ENCODE data around the gene PTPN21.

PTPN21 gene

DNA sequence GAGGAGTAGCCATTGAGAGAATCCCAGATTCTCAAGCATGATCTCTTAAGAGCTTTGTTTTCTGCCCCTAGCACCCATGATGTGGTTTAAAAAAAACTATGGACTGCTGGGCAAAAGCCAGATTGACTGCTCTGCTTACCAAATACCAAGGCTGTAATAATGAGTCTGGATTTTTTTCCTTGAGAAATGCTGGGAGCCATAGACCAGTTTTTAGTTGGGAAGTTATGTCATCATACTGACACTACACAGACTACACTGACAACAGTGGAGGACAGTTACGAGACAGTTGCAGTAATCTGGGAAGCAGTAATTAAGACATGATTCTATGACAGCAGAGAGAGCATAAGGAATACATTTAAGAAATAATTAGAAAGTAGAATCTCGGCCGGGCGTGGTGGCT is 133.5 kb downstream of the PTPN21 start:
- DNase-seq, result no peak
- no peak overlapping the region for H3K4me3 ChIP-seq (ENCODE audit: low read depth, low read length)
- TF ChIP-seq, protein P1, sequence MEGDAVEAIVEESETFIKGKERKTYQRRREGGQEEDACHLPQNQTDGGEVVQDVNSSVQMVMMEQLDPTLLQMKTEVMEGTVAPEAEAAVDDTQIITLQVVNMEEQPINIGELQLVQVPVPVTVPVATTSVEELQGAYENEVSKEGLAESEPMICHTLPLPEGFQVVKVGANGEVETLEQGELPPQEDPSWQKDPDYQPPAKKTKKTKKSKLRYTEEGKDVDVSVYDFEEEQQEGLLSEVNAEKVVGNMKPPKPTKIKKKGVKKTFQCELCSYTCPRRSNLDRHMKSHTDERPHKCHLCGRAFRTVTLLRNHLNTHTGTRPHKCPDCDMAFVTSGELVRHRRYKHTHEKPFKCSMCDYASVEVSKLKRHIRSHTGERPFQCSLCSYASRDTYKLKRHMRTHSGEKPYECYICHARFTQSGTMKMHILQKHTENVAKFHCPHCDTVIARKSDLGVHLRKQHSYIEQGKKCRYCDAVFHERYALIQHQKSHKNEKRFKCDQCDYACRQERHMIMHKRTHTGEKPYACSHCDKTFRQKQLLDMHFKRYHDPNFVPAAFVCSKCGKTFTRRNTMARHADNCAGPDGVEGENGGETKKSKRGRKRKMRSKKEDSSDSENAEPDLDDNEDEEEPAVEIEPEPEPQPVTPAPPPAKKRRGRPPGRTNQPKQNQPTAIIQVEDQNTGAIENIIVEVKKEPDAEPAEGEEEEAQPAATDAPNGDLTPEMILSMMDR (IDR thresholded peaks at IDR 0.05; ENCODE audit: low read depth, low read length), result no peak
- no peaks in the 10 kb centered on the region for H3K36me3 ChIP-seq
- no peaks in the 10 kb centered on the region; the same call in 1 of the 2 replicates for H3K4me1 ChIP-seq
- no peaks in the 10 kb centered on the region for H3K9me3 ChIP-seq
- H3K27me3 ChIP-seq, result no peaks in the 10 kb centered on the region

DNA sequence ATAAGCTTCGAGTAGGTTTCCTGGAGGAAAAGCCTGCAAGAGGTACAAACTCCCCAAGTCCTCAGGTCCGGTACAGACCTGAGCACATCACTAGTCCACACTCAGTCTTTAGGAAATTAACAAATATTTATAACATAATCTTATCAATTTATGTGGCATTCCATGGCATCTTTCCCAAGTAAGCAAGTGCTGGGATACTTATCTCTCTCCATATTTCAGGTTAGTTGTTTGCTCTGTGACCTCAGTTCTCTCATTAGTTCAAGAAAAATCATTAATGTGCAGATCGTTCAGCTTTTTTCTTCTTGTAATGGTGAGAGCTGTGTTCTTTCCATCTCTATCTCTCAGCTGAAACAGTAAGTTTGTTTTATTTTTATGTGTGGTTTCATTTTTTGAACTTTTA is 134.6 kb downstream of the PTPN21 start:
- H3K9me3 ChIP-seq, result no peaks in the 10 kb centered on the region
- H3K36me3 ChIP-seq, result no peaks in the 10 kb centered on the region
- no peak for DNase-seq
- H3K4me1 ChIP-seq, result no peaks in the 10 kb centered on the region
- TF ChIP-seq, protein P1 (IDR thresholded peaks at IDR 0.05; ENCODE audit: low read depth, low read length), result no peak
- H3K27me3 ChIP-seq, result no peaks in the 10 kb centered on the region
- no peak overlapping the region for H3K4me3 ChIP-seq (ENCODE audit: low read depth, low read length)

DNA sequence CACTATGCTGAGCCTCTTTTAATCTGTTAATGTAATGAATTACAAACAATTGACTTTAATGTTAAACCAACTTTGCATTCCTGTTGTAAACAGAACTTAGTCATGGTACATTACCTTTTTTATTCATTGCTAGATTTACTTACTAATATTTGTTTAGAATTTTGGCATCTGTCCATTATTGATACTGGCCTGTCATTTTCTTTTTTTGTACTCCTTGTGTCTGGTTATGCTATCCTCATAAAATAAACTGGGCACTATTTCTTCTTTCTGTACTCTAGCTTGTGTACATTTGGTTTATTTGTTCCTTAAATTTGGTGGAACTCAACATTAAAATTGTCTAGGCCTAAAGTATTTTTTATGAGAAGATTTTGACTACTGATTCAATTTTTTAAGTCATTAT is 137.2 kb downstream of the PTPN21 start:
- no peak for DNase-seq
- TF ChIP-seq, protein P1 (IDR thresholded peaks at IDR 0.05; ENCODE audit: low read depth, low read length), result no peak
- H3K36me3 ChIP-seq, result no peaks in the 10 kb centered on the region
- H3K4me1 ChIP-seq, result no peaks in the 10 kb centered on the region
- H3K9me3 ChIP-seq, result no peaks in the 10 kb centered on the region
- no peak overlapping the region for H3K4me3 ChIP-seq (ENCODE audit: low read depth, low read length)
- H3K27me3 ChIP-seq, result no peaks in the 10 kb centered on the region

Measured in BE2C (cell line).